HL-60/S4 (cell line): ENCODE results near the gene MRGPRG.
"Not testable (repeated sequence)": the region's sequence is repeated elsewhere in the genome, so short reads cannot be mapped to it uniquely, and the experiment has no call there.

Experiments used
- in situ Hi-C: fragments of 300-500 bp; cut with MboI; formaldehyde crosslinking; loops from 2 replicates; pipeline ENCODE4 v1.14.3; 2022; ENCODE audit warnings: low sequenced_read_pairs

MRGPRG gene

GRCh38 chr11:3218483-3219280, at the start of gene MRGPRG:
MRGPRG (minus strand) TSS chr11:3218813; CDS start chr11:3218813, 0 bp downstream.
- in situ Hi-C loops: loop anchor here (10.0 kb wide), 1 partner anchor 104 kb away; no protein-coding TSS in a partner anchor

- in situ Hi-C loops: not testable (repeated sequence)
Measured at GRCh38 chr11:3262548-3262947, 43.9 kb upstream of the MRGPRG start.

GRCh38 chr11:3261831-3262230, 43.2 kb upstream of the MRGPRG start:
- in situ Hi-C loops: not testable (repeated sequence)

DNA sequence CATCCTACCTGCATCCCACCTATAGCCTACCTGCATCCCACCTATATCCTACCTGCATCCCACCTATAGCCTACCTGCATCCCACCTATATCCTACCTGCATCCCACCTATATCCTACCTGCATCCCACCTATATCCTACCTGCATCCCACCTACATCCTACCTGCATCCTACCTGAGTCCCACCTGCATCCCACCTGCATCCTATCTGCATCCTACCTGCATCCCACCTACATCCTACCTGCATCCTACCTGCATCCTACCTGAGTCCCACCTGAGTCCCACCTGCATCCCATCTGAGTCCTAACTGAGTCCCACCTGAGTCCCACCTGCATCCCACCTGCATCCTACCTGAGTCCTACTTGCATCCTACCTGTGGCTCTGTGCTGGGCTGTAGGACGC, 38.9 kb upstream of the MRGPRG start:
- in situ Hi-C loops: not testable (repeated sequence)

DNA sequence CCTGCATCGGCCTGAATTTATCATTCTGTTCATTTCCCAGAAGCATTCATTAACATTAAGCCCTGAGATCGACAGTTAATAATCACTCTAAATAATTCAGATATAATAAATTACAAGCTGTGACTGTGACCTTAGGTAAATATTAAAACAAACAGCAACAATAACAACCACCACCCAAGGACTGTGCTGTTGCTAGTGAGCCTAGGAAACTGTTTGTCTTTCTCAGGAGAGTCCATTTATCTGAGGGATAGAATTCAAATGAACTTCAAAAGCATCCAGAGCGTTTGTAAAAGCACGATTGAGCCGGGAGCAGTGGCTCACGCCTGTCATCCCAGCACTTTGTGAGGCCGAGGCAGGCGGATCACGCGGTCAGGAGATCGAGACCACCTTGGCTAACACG, 36.6 kb upstream of the MRGPRG start:
- in situ Hi-C loops: not testable (repeated sequence)

DNA sequence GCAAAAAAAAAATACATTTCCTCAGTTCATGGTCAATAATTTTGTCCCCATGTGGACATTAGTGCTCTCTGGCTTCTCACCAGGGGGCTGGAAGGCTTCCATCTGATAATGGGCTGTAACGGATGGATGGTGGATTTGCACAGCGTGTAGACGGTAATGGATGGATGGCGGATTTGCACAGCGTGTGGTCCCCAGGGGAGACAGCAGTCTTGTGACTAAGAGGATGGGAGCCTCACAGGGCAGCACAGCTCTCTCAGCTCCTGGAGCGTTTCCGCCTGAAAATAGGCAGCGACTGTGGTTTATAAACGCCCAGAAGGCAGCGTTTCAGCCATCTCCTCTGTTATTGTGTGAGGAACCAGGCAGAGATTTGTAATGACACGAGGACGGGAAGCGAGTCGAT, 36.2 kb upstream of the MRGPRG start:
- in situ Hi-C loops: not testable (repeated sequence)

- in situ Hi-C loops: no loop called here
Measured at GRCh38 chr11:3245071-3245470, 26.5 kb upstream of the MRGPRG start.

DNA sequence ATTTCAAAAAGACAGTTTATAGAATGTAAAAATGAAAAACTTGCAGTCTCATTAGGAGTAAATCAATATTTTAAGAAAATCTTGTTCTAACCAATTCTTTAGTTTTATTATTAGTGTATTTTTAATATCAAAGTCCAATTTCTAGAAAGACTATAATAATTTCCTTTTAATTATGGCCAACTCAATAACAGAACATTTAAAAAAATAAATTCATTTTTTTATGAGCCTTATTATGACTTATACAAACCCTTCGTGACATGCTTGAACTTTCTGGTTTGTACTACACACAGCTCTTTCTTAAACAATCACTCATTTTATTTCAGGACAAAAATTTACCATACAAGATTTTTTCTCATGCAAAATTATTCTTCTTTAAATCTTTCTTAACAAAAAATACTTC, 25.3 kb upstream of the MRGPRG start:
- in situ Hi-C loops: no loop called here

DNA sequence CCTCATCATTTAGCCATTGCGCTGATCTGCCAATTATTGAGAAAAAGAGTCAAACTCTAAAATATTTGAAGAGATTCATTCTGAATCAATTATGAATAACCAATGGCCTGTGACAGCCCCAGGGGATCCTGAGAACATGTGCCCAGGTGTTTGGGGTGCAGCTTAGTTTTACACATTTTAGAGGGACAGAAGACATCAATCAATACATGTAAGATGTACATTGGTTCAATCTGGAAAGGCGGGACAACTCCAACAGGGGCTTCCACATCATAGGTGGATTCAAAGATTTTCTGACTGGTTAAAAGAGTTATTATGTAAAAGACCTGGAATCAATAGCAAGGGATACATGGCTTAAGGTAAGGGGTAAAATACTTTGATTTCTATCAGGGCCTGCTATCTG, 18.5 kb upstream of the MRGPRG start:
- in situ Hi-C loops: no loop called here

GRCh38 chr11:3234846-3235245, 16.2 kb upstream of the MRGPRG start:
- in situ Hi-C loops: no loop called here

GRCh38 chr11:3232956-3233355, 14.3 kb upstream of the MRGPRG start:
- in situ Hi-C loops: no loop called here

- in situ Hi-C loops: no loop called here
Measured at GRCh38 chr11:3231851-3232744, 13.5 kb upstream of the MRGPRG start, which contains the start of gene MRGPRE. MRGPRE (minus strand) TSS chr11:3232417; CDS start chr11:3228799, 3,618 bp downstream.

DNA sequence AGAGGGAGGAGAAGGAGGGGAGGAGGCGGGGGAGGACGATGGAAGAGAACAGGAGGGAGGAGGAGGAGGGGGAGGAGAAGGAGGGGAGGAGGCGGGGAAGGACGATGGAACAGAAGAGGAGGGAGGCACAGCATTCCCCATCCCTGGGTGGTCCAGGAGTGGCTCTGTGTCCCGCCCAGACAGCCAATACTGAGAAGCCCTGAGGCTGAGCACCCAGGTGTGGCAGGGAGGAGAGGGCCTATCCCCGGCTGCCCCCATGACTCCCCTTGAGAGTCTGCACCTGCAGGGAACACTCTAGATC, 12.9 kb upstream of the MRGPRG start:
- in situ Hi-C loops: no loop called here

DNA sequence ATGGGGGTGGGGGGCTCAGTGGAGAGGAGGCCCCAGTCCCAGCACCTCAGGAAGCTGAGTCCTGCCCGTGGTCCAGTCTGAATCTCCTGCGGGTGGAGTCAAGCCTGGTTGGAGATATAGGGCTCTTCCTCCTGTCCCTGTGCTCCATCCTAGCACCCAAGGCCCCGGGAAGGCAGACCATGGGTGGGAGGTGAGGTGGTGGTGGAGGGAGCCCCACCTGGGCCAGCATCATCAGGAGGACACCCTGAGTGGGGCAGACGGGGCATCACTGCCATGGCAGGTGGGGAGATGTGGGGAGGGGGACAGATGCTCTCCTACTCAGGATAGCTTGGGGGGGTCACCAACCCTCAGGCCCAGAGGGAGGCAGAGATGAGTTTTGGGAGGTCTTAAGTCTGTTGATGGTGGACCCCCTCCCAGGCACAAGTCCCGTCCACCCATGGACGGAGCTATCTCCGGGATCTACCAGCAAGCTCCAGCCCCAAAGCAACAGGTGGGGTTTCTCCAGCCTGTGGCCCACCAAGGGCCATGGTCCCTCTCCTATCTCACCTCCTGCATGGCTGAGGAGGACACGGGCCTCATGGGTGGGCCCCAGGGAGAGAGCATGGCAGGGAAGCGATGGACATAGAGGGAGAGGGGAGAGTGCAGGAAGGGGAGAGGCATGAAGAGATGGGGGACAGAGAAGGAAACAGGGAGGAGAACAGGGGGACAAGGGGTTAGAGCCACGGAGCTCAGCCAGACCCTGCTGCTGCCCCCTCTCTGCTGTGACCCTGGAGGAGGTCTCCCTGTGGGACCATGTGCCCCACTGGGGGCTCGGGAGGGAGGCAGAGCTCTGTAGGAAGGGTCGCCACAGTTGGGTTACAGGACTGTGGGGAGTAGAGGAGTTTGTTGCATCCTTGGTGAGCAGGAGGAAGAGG, 12.3 kb upstream of the MRGPRG start:
- in situ Hi-C loops: no loop called here

DNA sequence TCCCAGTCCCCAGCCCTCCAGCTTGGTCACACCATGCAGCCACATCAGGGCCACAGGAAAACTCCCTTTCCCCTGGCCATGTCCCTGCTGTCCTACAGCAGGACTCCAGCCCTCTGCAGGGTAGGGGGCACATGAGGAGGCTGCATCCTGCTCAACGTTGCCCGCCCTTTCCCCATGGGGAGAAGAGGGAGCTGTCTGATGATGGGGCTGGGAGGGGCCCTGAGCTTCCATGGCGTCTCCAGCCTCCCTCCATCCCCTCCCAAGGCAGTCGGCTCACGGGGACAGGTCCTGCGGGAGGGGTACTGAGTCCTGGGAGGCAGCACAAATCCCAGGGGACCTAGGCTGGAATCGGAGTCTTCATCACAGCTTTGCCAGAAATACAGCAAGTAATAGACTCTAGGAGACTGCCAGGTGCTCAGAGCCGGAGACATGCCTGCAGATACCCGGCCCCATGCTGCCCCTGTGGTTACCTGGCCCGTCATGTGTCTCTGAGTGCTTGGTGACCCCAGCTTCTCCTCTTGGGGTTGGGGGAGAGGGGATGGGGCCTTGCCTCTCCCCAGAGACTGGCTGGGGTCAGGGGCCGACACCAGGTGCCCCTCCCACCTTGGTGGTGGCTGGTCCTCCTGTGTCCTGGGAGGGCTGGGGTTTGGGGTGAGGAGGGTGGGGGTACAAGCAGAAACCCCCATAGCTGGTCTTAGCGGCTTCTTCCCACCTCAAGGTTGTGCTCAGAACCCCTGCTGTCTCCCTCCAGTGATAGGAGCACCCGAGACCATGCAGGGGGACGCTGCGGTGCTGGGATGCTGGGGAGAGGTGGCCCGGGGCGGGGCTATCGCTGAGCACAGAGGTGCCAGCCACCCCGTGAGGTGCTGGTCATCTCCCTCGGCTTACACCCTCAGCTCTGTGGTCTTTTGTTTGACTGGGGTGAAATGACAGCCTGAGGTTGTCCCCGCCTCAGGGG, 11.3 kb upstream of the MRGPRG start:
- in situ Hi-C loops: no loop called here

DNA sequence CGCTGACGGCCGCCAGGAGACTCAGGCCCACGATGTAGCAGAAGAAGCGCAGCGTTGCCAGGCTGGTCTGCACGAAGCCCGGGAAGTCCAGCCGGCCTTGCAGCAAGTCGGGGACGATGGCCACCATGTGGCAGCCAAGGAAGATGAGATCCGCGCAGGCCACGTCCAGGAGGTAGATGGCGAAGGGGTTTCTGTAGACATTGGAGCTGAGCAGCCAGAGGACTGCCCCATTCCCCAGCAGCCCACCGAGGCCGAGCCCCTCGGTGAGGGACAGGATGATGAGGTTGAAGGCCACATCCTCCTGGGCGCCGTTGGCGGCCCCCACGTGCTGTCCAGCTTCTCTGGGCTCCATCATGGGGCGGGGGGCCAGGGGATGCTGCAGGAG, 9.8 kb upstream of the MRGPRG start:
- in situ Hi-C loops: no loop called here

DNA sequence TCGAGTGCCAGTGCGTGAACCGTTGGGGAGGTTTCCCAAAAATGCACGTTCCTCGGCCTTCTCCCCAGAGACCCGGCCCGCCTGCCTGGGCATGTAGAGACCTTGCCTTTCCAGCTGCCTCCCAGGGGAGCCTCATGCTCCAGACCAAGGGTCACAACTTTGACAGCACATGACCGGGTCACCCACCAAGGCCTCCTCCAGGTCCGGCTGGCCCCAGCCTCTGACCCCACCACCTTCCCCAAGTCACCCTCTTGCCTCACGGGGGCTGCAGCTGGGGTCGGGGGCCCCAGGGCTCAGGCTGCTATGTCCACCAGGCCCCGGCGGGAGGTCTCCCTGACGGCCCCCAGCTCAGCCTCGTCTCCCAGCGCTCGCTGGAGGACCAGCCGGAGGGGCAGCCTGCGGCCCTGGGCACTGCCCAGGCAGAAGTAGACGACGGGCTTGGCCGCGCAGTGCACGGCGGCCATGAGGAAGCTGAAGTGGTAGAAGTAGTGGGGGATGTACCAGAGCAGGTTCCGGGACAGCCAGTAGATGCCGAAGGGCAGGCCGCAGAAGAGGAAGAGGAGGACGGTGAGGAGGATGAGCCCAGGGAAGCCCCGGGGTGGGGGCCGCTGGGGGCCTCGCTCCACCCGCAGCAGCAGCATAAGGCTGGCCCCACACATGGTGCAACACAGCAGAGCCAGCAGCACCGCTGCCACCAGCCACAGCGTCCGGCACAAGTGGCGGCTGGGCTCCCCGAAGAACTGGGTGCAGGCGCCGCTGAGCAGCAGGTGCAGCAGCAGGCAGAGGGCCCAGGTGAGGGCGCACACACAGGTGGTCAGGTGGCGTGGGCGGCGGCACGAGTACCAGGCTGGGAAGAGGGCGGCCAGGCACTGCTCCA, 9.2 kb upstream of the MRGPRG start:
- in situ Hi-C loops: no loop called here

DNA sequence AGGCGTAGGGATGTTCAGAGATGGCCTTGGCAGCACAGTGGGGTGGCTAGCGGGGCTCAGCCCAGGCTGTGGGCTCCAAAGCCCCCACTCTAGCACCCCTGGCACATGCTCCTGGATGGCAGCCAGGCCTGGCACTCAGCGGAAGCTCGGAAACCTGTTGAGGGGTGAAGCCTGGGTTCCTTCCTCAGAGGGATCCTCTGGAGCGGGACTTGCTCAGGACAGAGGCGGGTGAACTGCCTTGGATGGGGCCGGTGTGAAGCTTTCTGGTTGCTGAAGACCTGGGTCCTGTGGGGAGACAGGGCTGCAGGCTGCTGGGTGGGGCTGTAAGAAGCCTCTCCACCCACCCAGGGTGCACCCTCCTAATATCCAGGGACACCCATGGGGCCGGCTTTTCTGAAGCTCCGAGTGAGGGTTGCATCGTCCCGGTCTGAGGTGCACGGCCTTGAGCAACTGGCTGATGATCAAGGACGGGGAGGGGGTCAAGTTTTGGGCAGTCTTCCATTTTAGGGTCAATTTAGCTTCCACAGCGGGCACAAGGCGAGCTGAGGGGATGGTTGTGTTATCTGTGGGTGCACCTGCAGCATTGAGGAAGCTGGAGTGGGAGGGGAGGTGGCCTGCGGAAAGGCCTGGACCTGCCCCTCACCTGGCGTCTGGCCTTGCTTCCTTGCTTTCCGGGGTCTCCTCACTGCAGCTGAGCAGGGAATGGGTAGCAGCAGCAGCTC, 8.4 kb upstream of the MRGPRG start:
- in situ Hi-C loops: no loop called here
